RWPE1 (cell line): ENCODE data around the gene TLCD4.

Experiments used
- CTCF ChIA-PET: fragments of 350-600 bp; sonication (Branson Sonifier 250); formaldehyde crosslinking; extraction: SDS; loops from one replicate; lab custom pipeline; 2021; lab: Yijun Ruan, JAX
- POLR2A ChIA-PET: fragments of 400-600 bp; formaldehyde crosslinking; extraction: SDS; loops from one replicate; lab custom pipeline; 2020; ENCODE audit warnings: antibody characterized with exemption; ENCODE audit not compliant: low non-redundant PET; lab: Yijun Ruan, JAX
- DNase-seq: peaks from one replicate; pipeline ENCODE4 v3.0.0; 2012; ENCODE audit warnings: low spot score
- H3K27ac ChIP-seq: fragments of 450-650 bp; 2 replicates; pipeline ENCODE4 v1.5.1; 2017
- TF ChIP-seq, protein P1 (sequence below): fragments of 450-650 bp; conservative IDR thresholded peaks from 2 replicates; pipeline ENCODE4 v1.5.1; 2017; ENCODE audit warnings: low read depth, mild to moderate bottlenecking

TLCD4 gene

DNA sequence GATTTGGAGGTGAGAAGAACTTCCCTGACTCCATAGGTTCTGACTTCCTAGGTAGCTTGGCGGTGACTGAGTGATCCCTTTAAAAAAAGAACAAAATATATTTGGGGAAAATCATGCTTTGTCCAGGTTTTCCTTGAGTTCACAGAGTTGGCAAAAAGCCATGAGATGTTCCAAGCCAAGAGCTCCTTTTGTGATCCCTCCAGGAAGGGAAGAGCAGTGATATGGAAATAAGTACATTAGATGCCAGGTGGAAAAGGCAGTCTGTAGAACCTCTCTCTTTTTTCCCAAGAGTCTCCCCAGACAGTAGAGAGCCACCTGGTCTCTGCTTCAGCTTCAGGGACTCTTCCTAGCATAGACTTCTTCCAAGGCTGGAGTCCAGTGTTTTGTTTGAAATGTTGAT is 10.2 kb downstream of the TLCD4 start:
- no peak for DNase-seq
- CTCF ChIA-PET, result no interaction called here
- POLR2A ChIA-PET, result no interaction called here
- TF ChIP-seq, protein P1, sequence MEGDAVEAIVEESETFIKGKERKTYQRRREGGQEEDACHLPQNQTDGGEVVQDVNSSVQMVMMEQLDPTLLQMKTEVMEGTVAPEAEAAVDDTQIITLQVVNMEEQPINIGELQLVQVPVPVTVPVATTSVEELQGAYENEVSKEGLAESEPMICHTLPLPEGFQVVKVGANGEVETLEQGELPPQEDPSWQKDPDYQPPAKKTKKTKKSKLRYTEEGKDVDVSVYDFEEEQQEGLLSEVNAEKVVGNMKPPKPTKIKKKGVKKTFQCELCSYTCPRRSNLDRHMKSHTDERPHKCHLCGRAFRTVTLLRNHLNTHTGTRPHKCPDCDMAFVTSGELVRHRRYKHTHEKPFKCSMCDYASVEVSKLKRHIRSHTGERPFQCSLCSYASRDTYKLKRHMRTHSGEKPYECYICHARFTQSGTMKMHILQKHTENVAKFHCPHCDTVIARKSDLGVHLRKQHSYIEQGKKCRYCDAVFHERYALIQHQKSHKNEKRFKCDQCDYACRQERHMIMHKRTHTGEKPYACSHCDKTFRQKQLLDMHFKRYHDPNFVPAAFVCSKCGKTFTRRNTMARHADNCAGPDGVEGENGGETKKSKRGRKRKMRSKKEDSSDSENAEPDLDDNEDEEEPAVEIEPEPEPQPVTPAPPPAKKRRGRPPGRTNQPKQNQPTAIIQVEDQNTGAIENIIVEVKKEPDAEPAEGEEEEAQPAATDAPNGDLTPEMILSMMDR, result no peak
- no peak overlapping the region for H3K27ac ChIP-seq

DNA sequence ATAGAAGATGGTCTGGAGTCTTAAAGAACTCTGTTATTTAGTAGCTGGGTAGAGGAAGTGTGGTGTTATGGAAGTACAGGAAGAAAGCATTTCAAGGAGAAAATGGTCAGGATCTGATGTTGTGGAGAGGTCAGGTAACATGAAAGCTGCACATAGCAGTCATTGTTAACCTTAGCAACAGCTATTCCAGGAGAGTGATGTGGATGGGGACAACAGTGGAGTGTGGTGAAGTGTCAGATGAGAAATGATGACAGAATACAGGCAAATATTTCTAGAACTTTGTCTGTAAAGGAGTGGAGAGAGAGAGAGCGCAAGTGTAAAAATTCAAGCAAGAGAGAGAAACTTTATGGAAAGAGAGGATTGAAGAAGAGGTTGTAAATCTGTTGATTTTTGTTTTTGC is 15.6 kb downstream of the TLCD4 start:
- ChIA-PET POLR2A (no interaction called here), CTCF (no interaction called here)
- TF ChIP-seq, protein P1, result no peak

DNA sequence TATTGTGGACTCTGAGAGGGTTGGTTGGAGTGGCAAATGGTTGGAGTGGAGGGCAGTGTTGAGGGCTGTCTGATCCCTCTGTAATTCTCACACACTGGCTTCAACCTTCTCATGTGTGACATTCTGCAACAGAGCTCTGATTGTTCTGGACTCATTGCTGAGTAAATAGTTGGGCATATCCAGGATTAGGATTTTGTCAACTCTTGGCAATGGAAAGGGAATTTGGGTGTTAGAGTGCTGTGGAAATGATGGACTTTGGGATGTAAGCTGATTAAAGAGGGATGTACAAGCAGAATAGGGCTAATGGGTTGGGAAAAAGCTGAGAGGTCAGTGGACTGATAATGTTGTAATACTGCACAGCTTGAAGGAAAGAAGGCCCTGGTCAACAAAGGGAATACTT is 16.5 kb downstream of the TLCD4 start:
- TF ChIP-seq, protein P1, result no peak
- POLR2A ChIA-PET, result no interaction called here
- DNase-seq, result no peak
- no peak overlapping the region for H3K27ac ChIP-seq
- CTCF ChIA-PET, result no interaction called here

More for the DNA sequence above, 15.6 kb downstream of the TLCD4 start:
- no peak overlapping the region for H3K27ac ChIP-seq
- DNase-seq, result no peak

DNA sequence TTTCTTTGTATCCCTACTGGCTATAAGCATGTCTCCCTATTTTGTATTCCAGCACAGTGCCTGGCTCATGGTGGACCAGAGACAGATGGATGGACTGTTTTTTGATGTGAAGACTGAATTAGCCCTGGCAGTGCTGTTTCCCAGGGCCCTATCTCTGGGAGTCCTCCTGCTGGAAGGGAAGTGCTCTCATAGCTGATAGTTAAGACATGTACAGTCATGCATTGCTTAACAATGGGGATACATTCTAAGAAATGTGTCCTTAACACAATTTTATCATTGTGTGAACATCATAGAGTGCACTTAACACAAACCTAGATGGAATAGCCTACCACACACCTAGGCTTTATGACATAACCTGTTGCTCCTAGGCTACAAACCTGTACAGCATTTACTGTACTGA is 21.1 kb downstream of the TLCD4 start:
- ChIA-PET CTCF (interaction anchor here (0.5 kb wide), 1 partner anchor 30 kb away, joined by 4 read pairs; no protein-coding TSS in a partner anchor), POLR2A (no interaction called here)
- TF ChIP-seq, protein P1, result no peak
- no peak for DNase-seq
- H3K27ac ChIP-seq, result no peak overlapping the region

DNA sequence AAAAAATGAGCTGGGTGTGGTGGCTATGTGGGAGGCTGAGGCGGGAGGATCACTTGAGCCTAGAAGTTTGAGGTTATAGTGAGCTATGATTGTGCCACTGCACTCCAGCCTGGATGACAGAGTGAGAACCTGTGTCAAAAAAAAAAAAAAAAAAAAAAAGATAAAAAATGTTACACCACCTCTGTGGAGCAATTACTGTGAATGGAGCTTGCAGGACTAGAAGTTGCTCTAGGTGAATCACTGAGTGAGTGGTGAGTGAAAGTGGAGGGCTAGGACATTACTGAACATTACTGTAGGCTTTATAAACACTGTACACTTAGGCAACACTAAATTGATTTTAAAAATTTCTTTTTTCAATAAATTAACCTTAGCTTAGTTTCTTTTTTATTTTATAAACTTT is 21.9 kb downstream of the TLCD4 start:
- ChIA-PET CTCF (no interaction called here), POLR2A (no interaction called here)
- no peak for DNase-seq
- TF ChIP-seq, protein P1, result no peak
- H3K27ac ChIP-seq, result no peak overlapping the region

DNA sequence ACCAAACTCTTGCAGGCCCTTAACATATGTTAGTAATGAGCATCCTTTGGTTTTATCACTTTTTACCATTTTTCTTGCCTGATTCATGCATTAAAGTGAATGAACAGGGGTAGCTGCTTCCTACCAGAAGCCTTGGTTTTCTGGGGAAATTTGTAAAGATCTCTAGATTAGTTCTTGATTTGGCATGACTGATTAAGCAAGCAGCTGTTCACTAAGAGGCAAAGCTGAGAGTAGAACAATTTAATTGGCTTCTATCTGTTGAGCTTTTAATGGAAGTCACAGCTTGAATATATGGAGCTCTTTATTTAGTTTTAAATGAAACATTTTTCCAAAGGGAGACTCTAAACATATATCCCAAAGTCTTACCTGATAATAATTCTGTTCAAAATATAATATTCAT is 23.6 kb downstream of the TLCD4 start:
- CTCF ChIA-PET, result no interaction called here
- H3K27ac ChIP-seq, result no peak overlapping the region
- no peak for DNase-seq
- POLR2A ChIA-PET, result no interaction called here
- TF ChIP-seq, protein P1, result no peak
